OCI-LY1 (cell line): ENCODE measurements around the gene DUOX1.

Experiments
- H2AFZ ChIP-seq: fragments of 200-600 bp; sonication (generic), shearing (Covaris generic); 2 replicates; pipeline ENCODE4 v1.6.0; 2014; ENCODE audit warnings: antibody characterized with exemption, mild to moderate bottlenecking, low read length
- H3F3A ChIP-seq: fragments of 200-600 bp; sonication (generic), shearing (Covaris generic); 2 replicates; pipeline ENCODE4 v1.6.0; 2014; ENCODE audit warnings: mild to moderate bottlenecking, antibody characterized with exemption, low read length, moderate library complexity; ENCODE audit not compliant: insufficient read depth
- H3K27ac ChIP-seq: fragments of 200-600 bp; sonication (generic); 2 replicates; pipeline ENCODE4 v1.5.1; 2014; ENCODE audit warnings: low read length, mixed run types, mild to moderate bottlenecking, low read depth; ENCODE audit not compliant: poor library complexity, severe bottlenecking
- H3K27me3 ChIP-seq: fragments of 200-600 bp; sonication (generic); 2 replicates; pipeline ENCODE4 v1.6.0; 2014; ENCODE audit warnings: antibody characterized with exemption, mild to moderate bottlenecking, low read length, moderate library complexity; ENCODE audit not compliant: insufficient read depth
- H3K36me3 ChIP-seq: fragments of 200-600 bp; sonication (generic); 2 replicates; pipeline ENCODE4 v1.6.1; 2014; ENCODE audit warnings: mild to moderate bottlenecking, antibody characterized with exemption, low read length, moderate library complexity, mixed read lengths; ENCODE audit not compliant: insufficient read depth
- H3K4me1 ChIP-seq: fragments of 200-600 bp; sonication (generic); 2 replicates; pipeline ENCODE4 v1.5.1; 2014; ENCODE audit warnings: mild to moderate bottlenecking, low read length, moderate library complexity; ENCODE audit not compliant: insufficient read depth, severe bottlenecking
- H3K4me2 ChIP-seq: fragments of 200-600 bp; sonication (generic), shearing (Covaris generic); 2 replicates; pipeline ENCODE4 v1.6.1; 2014; ENCODE audit warnings: low read length
- H3K4me3 ChIP-seq: fragments of 200-600 bp; sonication (generic); 2 replicates; pipeline ENCODE4 v1.5.1; 2014; ENCODE audit warnings: low read length, low read depth, mild to moderate bottlenecking, mixed read lengths; ENCODE audit not compliant: poor library complexity, severe bottlenecking
- H3K79me2 ChIP-seq: fragments of 200-600 bp; shearing (Covaris generic); 2 replicates; pipeline ENCODE4 v1.6.1; 2016; ENCODE audit warnings: mixed run types, low read length, mixed read lengths; ENCODE audit not compliant: insufficient read depth
- H3K9ac ChIP-seq: fragments of 200-600 bp; sonication (generic), shearing (Covaris generic); 2 replicates; pipeline ENCODE4 v1.6.1; 2014; ENCODE audit warnings: mild to moderate bottlenecking, low read length, mixed read lengths
- H3K9me2 ChIP-seq: fragments of 200-600 bp; sonication (generic), shearing (Covaris generic); 2 replicates; pipeline ENCODE4 v1.6.1; 2014; ENCODE audit warnings: low read depth, mild to moderate bottlenecking, low read length, mixed read lengths
- H3K9me3 ChIP-seq: fragments of 200-600 bp; shearing (Covaris generic); 2 replicates; pipeline ENCODE4 v1.6.1; 2014; ENCODE audit warnings: low read length, mixed read lengths
- H4K20me1 ChIP-seq: fragments of 200-600 bp; sonication (generic), shearing (Covaris generic); 2 replicates; pipeline ENCODE4 v1.6.0; 2016; ENCODE audit warnings: mild to moderate bottlenecking, low read length; ENCODE audit not compliant: insufficient read depth
- EZH2 ChIP-seq: fragments of 200-600 bp; sonication (generic), shearing (Covaris generic); IDR thresholded peaks from 2 replicates; pipeline ENCODE4 v1.8.0; 2017; ENCODE audit warnings: borderline replicate concordance, mixed run types, mild to moderate bottlenecking, antibody characterized with exemption, low read length, moderate library complexity, mixed read lengths
- TF ChIP-seq, protein P1 (sequence below): fragments of 200-600 bp; sonication (generic), shearing (Covaris generic); IDR thresholded peaks from 2 replicates; pipeline ENCODE4 v1.5.1; 2017; ENCODE audit warnings: mild to moderate bottlenecking, antibody characterized with exemption, low read length, moderate library complexity, mixed read lengths

The DUOX1 gene

DNA sequence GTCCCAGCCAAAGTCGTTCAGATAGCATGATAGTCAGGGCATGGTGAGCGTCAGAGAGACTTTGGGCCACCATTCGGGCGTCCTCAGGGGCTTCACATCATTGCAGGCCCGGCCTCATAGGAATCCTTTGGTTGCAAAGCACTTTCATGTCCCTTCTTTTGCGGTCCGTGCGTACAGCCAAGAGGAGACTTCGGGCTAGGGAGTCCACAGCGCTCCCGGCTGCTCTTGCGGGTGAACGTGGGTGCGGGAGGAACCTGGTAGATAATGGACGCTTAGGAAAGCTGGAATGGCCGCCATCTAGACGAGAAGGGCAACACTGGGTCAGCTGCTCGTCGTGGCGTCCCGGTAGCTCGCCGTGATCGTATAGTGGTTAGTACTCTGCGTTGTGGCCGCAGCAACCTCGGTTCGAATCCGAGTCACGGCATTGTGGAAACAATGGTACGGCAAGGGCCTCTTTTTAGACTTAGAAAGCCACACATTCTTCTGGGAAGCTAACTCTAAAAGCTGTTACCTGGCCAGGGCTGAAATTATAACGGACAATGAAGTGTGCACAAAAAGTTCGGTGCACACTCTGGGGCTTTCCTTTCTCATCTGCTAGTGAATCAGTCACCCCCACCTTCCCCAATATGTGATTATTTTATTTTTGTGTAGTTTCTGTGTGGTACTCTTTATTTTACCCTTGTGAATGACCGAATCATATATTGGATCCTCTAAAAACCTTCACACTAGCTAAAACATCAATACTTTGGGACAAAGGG, 71.2 kb downstream of the DUOX1 start:
- peak overlapping the region; percentile 91 for H2AFZ ChIP-seq
- H3K9me2 ChIP-seq = no peaks in the 10 kb centered on the region
- H3K27me3 ChIP-seq = no peaks in the 10 kb centered on the region
- peak overlapping the region; percentile 85 for H3K9ac ChIP-seq
- H4K20me1 ChIP-seq = no peaks in the 10 kb centered on the region
- H3K4me1 ChIP-seq = peaks cover 20% of the 10 kb centered on the region
- H3K9me3 ChIP-seq = no peaks in the 10 kb centered on the region
- peak overlapping the region; percentile 96 for H3K4me3 ChIP-seq
- no peaks in the 10 kb centered on the region for H3K79me2 ChIP-seq
- no peaks in the 10 kb centered on the region for H3K36me3 ChIP-seq
- TF ChIP-seq EZH2 = no peak
- TF ChIP-seq, protein P1, sequence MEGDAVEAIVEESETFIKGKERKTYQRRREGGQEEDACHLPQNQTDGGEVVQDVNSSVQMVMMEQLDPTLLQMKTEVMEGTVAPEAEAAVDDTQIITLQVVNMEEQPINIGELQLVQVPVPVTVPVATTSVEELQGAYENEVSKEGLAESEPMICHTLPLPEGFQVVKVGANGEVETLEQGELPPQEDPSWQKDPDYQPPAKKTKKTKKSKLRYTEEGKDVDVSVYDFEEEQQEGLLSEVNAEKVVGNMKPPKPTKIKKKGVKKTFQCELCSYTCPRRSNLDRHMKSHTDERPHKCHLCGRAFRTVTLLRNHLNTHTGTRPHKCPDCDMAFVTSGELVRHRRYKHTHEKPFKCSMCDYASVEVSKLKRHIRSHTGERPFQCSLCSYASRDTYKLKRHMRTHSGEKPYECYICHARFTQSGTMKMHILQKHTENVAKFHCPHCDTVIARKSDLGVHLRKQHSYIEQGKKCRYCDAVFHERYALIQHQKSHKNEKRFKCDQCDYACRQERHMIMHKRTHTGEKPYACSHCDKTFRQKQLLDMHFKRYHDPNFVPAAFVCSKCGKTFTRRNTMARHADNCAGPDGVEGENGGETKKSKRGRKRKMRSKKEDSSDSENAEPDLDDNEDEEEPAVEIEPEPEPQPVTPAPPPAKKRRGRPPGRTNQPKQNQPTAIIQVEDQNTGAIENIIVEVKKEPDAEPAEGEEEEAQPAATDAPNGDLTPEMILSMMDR = no peak
- peak overlapping the region; percentile 88 for H3K27ac ChIP-seq
- H3F3A ChIP-seq = no peaks in the 10 kb centered on the region
- peak overlapping the region; percentile 99 for H3K4me2 ChIP-seq

DNA sequence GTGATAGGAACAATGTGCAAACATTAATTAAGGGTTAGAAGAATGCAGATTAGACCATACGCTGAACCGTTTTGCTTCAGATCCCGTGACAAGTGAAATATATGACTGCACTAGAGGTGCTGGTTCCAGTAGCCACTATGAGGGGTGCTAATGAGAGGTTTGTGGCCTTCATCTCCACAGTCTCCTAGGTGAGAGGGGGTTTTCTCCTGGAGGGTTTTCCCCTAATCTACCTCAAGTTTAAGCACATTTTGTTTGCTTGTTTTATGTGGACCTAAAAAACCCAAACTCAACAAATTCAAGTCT, 71.7 kb downstream of the DUOX1 start:
- Histone ChIP-seq H3K9ac (no peak overlapping the region), H3K4me1 (peaks cover 20% of the 10 kb centered on the region), H3K79me2 (no peaks in the 10 kb centered on the region), H3K27ac (no peak overlapping the region), H3K9me3 (no peaks in the 10 kb centered on the region), H4K20me1 (no peaks in the 10 kb centered on the region), H2AFZ (no peak overlapping the region), H3K36me3 (no peaks in the 10 kb centered on the region), H3K9me2 (no peaks in the 10 kb centered on the region), H3F3A (no peaks in the 10 kb centered on the region), H3K4me3 (peak overlapping the region; percentile 96), H3K27me3 (no peaks in the 10 kb centered on the region), H3K4me2 (peak overlapping the region; percentile 99)
- TF ChIP-seq EZH2 = no peak
- TF ChIP-seq, protein P1 = no peak

DNA sequence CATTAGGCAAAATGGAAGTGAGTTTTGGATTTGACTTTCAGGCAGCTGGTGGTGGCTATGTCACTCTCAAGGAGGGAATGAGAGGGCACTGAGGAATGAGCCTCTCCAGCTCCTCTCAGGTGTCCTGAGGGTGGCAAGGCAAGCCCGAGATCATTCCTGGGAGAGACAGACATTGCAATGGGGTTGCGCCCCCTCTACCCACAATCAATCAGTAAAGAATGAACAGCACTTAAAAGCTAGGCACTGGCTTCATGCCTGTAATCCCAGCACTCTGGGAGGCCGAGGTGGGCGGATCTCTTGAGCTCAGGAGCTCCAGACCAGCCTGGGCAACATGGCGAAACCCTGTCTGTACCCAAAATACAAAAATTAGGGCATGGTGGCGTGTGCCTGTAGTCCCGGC, 72.1 kb downstream of the DUOX1 start:
- no peaks in the 10 kb centered on the region for H3F3A ChIP-seq
- no peaks in the 10 kb centered on the region for H3K27me3 ChIP-seq
- no peak overlapping the region for H2AFZ ChIP-seq
- no peaks in the 10 kb centered on the region for H4K20me1 ChIP-seq
- no peak overlapping the region for H3K9ac ChIP-seq
- no peak for TF ChIP-seq EZH2
- TF ChIP-seq, protein P1 = no peak
- no peak overlapping the region for H3K4me3 ChIP-seq
- no peak overlapping the region for H3K4me2 ChIP-seq
- no peaks in the 10 kb centered on the region for H3K9me3 ChIP-seq
- no peaks in the 10 kb centered on the region for H3K36me3 ChIP-seq
- H3K27ac ChIP-seq = no peak overlapping the region
- no peaks in the 10 kb centered on the region for H3K9me2 ChIP-seq
- H3K79me2 ChIP-seq = no peaks in the 10 kb centered on the region
- peaks cover 20% of the 10 kb centered on the region for H3K4me1 ChIP-seq
